Islet of Langerhans (tissue), 1 donor: ENCODE measurements around the gene ERICH4.
"Not testable (repeated sequence)": the region's sequence is repeated elsewhere in the genome, so short reads cannot be mapped to it uniquely, and the experiment has no call there.

Experiments
- FAIRE-seq: peaks from one replicate; lab custom pipeline; 2011; peaks lifted over from hg19 to GRCh38; lab: Jason Lieb, UNC

Gene ERICH4

GRCh38 chr19:41435936-41436673 lies 6.9 kb upstream of the ERICH4 start:
- FAIRE-seq = no peak

GRCh38 chr19:41436674-41436951 lies 6.3 kb upstream of the ERICH4 start:
- no peak for FAIRE-seq

- no peak for FAIRE-seq
Observed at GRCh38 chr19:41437944-41438574, 4.9 kb upstream of the ERICH4 start.

- peak; percentile 86 for FAIRE-seq
Observed at GRCh38 chr19:41439441-41440222, 3.3 kb upstream of the ERICH4 start, which contains the start of gene DMAC2. TSS of gene DMAC2 (minus strand) at chr19:41439912. CDS start at chr19:41439899, 13 bp downstream.

GRCh38 chr19:41441321-41441945 lies 1.5 kb upstream of the ERICH4 start:
- FAIRE-seq = no peak

GRCh38 chr19:41443813-41444455 lies 978 bp downstream of the ERICH4 start:
- FAIRE-seq = no peak

GRCh38 chr19:41445575-41445974 lies 2.6 kb downstream of the ERICH4 start:
- no peak for FAIRE-seq

- FAIRE-seq = no peak
Observed at GRCh38 chr19:41447732-41448332, 4.9 kb downstream of the ERICH4 start.

- FAIRE-seq = no peak
Observed at GRCh38 chr19:41449079-41449864, 6.3 kb downstream of the ERICH4 start.

GRCh38 chr19:41449865-41450178 lies 6.9 kb downstream of the ERICH4 start:
- FAIRE-seq = no peak

- FAIRE-seq = no peak
Observed at GRCh38 chr19:41452584-41453275, 9.8 kb downstream of the ERICH4 start.

GRCh38 chr19:41455936-41456335 lies 13.0 kb downstream of the ERICH4 start:
- FAIRE-seq = no peak

- no peak for FAIRE-seq
Observed at GRCh38 chr19:41456342-41456918, 13.5 kb downstream of the ERICH4 start.

GRCh38 chr19:41457241-41457640 lies 14.3 kb downstream of the ERICH4 start:
- FAIRE-seq = no peak

GRCh38 chr19:41462497-41462896 lies 19.5 kb downstream of the ERICH4 start:
- FAIRE-seq = no peak

- not testable (repeated sequence) for FAIRE-seq
Observed at GRCh38 chr19:41463257-41464256, 20.6 kb downstream of the ERICH4 start.

- FAIRE-seq = no peak
Observed at GRCh38 chr19:41476583-41476982, 33.6 kb downstream of the ERICH4 start.

- no peak for FAIRE-seq
Observed at GRCh38 chr19:41478171-41478570, 35.2 kb downstream of the ERICH4 start.
